OCI-LY3 (cell line): Measurements from ENCODE around the gene ELAVL1.

ENCODE experiments used
- H2AFZ ChIP-seq: fragments of 200-600, 300-600 bp; shearing (Covaris generic); 2 replicates; pipeline ENCODE4 v1.6.0; 2014; ENCODE audit warnings: antibody characterized with exemption, low read depth, low read length
- H3K27ac ChIP-seq: fragments of 200-600, 300-600 bp; sonication (generic); 2 replicates; pipeline ENCODE4 v1.5.1; 2014; ENCODE audit warnings: mild to moderate bottlenecking, low read length, moderate library complexity, mixed read lengths
- H3K27me3 ChIP-seq: fragments of 200-600, 300-600 bp; sonication (generic); 2 replicates; pipeline ENCODE4 v1.6.1; 2014; ENCODE audit warnings: low read depth, low read length, mixed read lengths
- H3K36me3 ChIP-seq: fragments of 200-600, 300-600 bp; sonication (generic); replicated peaks from 2 replicates; pipeline ENCODE3; 2014; ENCODE audit warnings: low read depth, low read length, mixed read lengths
- H3K4me1 ChIP-seq: fragments of 300-600, 200-600 bp; sonication (generic); 2 replicates; pipeline ENCODE4 v1.6.1; 2014; ENCODE audit warnings: low read length, mixed read lengths
- H3K4me2 ChIP-seq: fragments of 200-600, 300-600 bp; sonication (generic); 2 replicates; pipeline ENCODE4 v1.6.1; 2014; ENCODE audit warnings: low read length, mixed read lengths
- H3K4me3 ChIP-seq: fragments of 300-600, 200-600 bp; sonication (generic); 2 replicates; pipeline ENCODE4 v1.5.1; 2014; ENCODE audit warnings: antibody characterized with exemption, mild to moderate bottlenecking, low read length, moderate library complexity
- H3K79me2 ChIP-seq: fragments of 300-600, 200-600 bp; shearing (Covaris generic); 2 replicates; pipeline ENCODE4 v1.6.1; 2014; ENCODE audit warnings: mild to moderate bottlenecking, low read length, mixed read lengths
- H3K9ac ChIP-seq: fragments of 300-600, 200-600 bp; shearing (Covaris generic); 2 replicates; pipeline ENCODE4 v1.6.0; 2014; ENCODE audit warnings: mild to moderate bottlenecking, low read length, moderate library complexity
- H3K9me3 ChIP-seq: fragments of 200-600, 300-600 bp; shearing (Covaris generic); 2 replicates; pipeline ENCODE4 v1.6.1; 2014; ENCODE audit warnings: low read length, mixed read lengths; ENCODE audit not compliant: insufficient read depth
- H4K20me1 ChIP-seq: fragments of 200-600, 300-600 bp; sonication (generic); 2 replicates; pipeline ENCODE4 v1.6.1; 2016; ENCODE audit warnings: low read length, mixed read lengths; ENCODE audit not compliant: insufficient read depth
- EZH2phosphoT487 ChIP-seq: fragments of 200-600 bp; shearing (Covaris generic); IDR thresholded peaks from 2 replicates; pipeline ENCODE4 v1.6.1; 2018; ENCODE audit warnings: antibody characterized with exemption, mixed run types, low read depth
- TF ChIP-seq, protein P1 (sequence below): fragments of 200-600, 300-600 bp; sonication (generic); IDR thresholded peaks from 2 replicates; pipeline ENCODE4 v1.5.1; 2014; ENCODE audit warnings: antibody characterized with exemption, low read length, low read depth

Gene ELAVL1

DNA sequence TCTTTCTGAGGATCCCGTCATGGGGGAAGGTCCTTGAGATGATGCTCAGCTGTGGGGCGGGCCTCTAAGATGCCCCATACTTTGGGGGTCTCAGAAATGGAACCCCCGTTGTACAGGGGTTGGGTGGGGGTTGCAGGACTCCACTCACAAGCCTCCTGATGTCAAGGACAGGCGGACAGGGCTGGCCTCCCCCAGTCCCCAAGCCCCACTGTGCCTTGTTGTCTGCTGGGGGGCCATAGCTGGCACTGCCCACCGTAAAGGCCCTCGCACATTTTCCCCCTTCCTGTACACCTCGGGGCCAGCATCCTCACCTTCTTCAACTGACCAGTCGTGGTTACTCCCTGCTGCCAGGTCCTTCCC, 82.6 kb downstream of the ELAVL1 start:
- no peaks in the 10 kb centered on the region for H3K79me2 ChIP-seq
- no peak for TF ChIP-seq EZH2phosphoT487
- TF ChIP-seq, protein P1, sequence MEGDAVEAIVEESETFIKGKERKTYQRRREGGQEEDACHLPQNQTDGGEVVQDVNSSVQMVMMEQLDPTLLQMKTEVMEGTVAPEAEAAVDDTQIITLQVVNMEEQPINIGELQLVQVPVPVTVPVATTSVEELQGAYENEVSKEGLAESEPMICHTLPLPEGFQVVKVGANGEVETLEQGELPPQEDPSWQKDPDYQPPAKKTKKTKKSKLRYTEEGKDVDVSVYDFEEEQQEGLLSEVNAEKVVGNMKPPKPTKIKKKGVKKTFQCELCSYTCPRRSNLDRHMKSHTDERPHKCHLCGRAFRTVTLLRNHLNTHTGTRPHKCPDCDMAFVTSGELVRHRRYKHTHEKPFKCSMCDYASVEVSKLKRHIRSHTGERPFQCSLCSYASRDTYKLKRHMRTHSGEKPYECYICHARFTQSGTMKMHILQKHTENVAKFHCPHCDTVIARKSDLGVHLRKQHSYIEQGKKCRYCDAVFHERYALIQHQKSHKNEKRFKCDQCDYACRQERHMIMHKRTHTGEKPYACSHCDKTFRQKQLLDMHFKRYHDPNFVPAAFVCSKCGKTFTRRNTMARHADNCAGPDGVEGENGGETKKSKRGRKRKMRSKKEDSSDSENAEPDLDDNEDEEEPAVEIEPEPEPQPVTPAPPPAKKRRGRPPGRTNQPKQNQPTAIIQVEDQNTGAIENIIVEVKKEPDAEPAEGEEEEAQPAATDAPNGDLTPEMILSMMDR: no peak
- no peak overlapping the region for H3K4me3 ChIP-seq
- no peak overlapping the region for H3K4me2 ChIP-seq
- no peaks in the 10 kb centered on the region for H3K27me3 ChIP-seq
- peaks cover 7% of the 10 kb centered on the region; the same call in 1 of the 2 replicates for H4K20me1 ChIP-seq
- H3K36me3 ChIP-seq: peaks cover 14% of the 10 kb centered on the region
- no peak overlapping the region for H3K9ac ChIP-seq
- H3K9me3 ChIP-seq: no peaks in the 10 kb centered on the region
- peaks cover 8% of the 10 kb centered on the region for H3K4me1 ChIP-seq
- no peak overlapping the region for H3K27ac ChIP-seq
- H2AFZ ChIP-seq: no peak overlapping the region

DNA sequence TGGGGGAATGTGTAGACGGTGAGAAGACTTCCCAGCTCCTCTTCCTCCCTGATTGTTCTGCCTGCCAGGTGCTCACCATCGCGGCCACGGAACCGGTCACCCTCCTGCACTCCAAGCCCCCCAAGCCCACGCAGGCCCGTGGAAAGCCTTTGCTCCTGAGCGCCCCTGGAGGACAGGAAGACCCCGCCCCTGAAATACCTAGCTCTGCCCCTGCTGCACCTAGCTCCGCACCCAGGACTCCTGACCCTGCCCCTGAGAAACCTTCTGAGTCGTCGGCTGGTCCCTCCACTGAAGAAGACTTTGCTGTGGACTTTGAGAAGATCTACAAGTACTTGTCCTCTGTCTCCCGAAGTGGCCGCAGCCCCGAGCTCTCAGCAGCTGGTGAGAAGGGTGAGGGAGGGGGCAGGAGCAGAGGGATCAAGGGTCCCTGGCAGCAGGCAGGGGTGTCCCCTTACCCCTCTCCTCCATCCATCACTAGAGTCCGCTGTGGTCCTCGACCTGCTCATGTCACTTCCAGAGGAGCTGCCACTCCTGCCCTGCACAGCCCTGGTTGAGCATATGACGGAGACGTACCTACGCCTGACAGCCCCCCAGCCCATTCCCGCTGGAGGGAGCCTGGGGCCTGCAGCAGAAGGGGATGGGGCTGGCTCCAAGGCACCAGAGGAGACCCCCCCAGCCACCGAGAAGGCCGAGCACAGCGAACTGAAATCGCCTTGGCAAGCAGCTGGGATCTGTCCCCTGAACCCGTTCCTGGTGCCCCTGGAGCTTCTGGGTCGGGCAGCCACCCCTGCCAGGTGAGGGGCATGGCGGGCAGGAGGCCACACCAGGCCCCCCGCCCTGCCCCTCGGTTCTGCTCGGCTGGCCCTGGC, 83.2 kb downstream of the ELAVL1 start:
- Histone ChIP-seq H4K20me1 (peaks cover 7% of the 10 kb centered on the region; the same call in 1 of the 2 replicates), H3K27me3 (no peaks in the 10 kb centered on the region), H3K9ac (no peak overlapping the region), H3K79me2 (no peaks in the 10 kb centered on the region), H3K4me2 (0 out of 2 replicates have a peak overlapping the region, but pooled peaks have one; percentile 74), H2AFZ (no peak overlapping the region), H3K4me3 (no peak overlapping the region), H3K36me3 (peaks cover 14% of the 10 kb centered on the region), H3K27ac (no peak overlapping the region), H3K4me1 (peaks cover 8% of the 10 kb centered on the region), H3K9me3 (no peaks in the 10 kb centered on the region)
- TF ChIP-seq EZH2phosphoT487: no peak
- TF ChIP-seq, protein P1: no peak

DNA sequence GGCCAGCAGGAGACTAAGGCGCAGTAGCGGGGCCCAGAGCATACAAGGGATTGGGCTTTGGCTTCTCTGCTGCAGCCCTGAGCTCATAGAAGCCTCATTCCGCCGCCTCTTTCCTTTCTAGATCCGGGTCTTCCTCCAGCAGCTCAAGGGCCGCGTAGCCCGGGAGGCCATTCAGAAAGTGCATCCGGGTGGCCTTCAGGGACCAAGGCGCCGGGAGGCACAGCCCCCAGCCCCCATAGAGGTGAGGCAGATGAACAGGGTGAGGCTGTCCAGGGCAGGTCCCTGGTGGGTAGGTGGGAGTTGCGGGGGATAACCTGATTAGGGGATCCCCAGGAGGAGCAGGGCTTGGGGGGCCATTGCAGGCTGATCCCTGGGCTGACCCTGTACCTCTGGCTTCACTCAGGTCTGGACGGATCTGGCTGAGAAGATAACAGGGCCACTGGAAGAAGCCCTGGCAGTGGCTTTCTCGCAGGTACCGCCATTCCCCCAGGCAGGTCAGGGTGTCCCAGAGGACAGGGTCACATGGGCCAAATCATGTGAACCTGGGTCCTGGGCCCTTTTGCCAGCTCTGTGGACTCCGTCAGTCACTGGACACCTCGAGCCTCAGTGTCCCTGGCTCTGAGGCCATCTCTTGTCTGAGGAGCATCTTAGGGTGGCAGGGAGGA, 84.0 kb downstream of the ELAVL1 start:
- Histone ChIP-seq H3K4me3 (peak overlapping the region; percentile 81), H3K27ac (no peak overlapping the region), H3K36me3 (peaks cover 10% of the 10 kb centered on the region), H2AFZ (no peak overlapping the region), H3K9ac (peak overlapping the region; percentile 49), H3K4me2 (peak overlapping the region; percentile 74), H4K20me1 (peaks cover 7% of the 10 kb centered on the region; the same call in 1 of the 2 replicates), H3K4me1 (peaks cover 8% of the 10 kb centered on the region), H3K79me2 (no peaks in the 10 kb centered on the region), H3K9me3 (no peaks in the 10 kb centered on the region), H3K27me3 (no peaks in the 10 kb centered on the region)
- no peak for TF ChIP-seq EZH2phosphoT487
- TF ChIP-seq, protein P1: no peak
